ENCODE results near the gene NCAPD2.
A peak's percentile ranks its signal among the peaks of the same experiment; 100 is the strongest.

The NCAPD2 gene

DNA sequence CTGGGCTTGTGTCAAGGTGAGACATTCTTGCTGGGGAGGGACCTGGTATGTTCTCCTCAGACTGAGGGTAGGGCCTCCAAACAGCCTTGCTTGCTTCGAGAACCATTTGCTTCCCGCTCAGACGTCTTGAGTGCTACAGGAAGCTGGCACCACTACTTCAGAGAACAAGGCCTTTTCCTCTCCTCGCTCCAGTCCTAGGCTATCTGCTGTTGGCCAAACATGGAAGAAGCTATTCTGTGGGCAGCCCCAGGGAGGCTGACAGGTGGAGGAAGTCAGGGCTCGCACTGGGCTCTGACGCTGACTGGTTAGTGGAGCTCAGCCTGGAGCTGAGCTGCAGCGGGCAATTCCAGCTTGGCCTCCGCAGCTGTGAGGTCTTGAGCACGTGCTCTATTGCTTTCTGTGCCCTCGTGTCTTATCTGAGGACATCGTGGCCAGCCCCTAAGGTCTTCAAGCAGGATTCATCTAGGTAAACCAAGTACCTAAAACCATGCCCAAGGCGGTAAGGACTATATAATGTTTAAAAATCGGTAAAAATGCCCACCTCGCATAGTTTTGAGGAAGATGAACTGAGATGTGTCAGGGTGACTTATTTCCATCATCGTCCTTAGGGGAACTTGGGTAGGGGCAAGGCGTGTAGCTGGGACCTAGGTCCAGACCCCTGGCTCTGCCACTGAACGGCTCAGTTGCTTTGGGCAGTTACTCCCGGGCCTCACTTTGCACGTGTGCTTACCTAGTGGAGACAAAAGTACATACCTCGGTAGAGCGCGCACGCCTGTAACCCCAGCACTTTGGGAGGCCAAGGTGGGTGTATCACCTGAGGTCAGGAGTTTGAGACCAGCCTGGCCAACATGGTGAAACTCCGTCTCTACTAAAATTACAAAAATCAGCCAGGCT, 44.8 kb downstream of the NCAPD2 start:
- Histone ChIP-seq H3K27me3 (ENCODE audit: insufficient read depth, low read length, poor library complexity) (no peaks in the 10 kb centered on the region), H3K23ac (ENCODE audit: low read length) (no peak overlapping the region), H3K18ac (ENCODE audit: low read length) (no peak overlapping the region), H3K56ac (ENCODE audit: low read length) (no peak overlapping the region), H3K9ac (ENCODE audit: low read length) (no peak overlapping the region), H3K4ac (ENCODE audit: low read depth, low read length) (no peak overlapping the region), H2BK5ac (ENCODE audit: low read length) (no peak overlapping the region), H2AK5ac (ENCODE audit: low read length) (no peak overlapping the region), H3K4me2 (ENCODE audit: low read length) (no peak overlapping the region), H4K8ac (ENCODE audit: low read depth, low read length) (no peak overlapping the region), H2BK15ac (replicated peaks; ENCODE audit: low read depth) (no peak overlapping the region), H2BK120ac (ENCODE audit: low read depth, low read length) (no peak overlapping the region), H3K79me1 (ENCODE audit: low read length) (peaks cover 2% of the 10 kb centered on the region), H3K79me2 (ENCODE audit: control insufficient read depth, insufficient read depth, low read length) (peaks cover 25% of the 10 kb centered on the region), H4K5ac (ENCODE audit: low read length) (no peak overlapping the region), H3K4me3 (ENCODE audit: low read length) (no peak overlapping the region), H3K36me3 (ENCODE audit: control insufficient read depth, insufficient read depth, low read length) (peaks cover 22% of the 10 kb centered on the region), H3K27ac (ENCODE audit: low read depth, low read length) (no peak overlapping the region), H3K4me1 (ENCODE audit: control insufficient read depth, low read depth, low read length) (peaks cover 8% of the 10 kb centered on the region)
- no CpG with 5 or more reads among the region's 24 CpGs for WGBS (ENCODE audit: extremely low coverage, insufficient coverage, low lambda C conversion rate)
- peak; percentile 74 for DNase-seq

DNA sequence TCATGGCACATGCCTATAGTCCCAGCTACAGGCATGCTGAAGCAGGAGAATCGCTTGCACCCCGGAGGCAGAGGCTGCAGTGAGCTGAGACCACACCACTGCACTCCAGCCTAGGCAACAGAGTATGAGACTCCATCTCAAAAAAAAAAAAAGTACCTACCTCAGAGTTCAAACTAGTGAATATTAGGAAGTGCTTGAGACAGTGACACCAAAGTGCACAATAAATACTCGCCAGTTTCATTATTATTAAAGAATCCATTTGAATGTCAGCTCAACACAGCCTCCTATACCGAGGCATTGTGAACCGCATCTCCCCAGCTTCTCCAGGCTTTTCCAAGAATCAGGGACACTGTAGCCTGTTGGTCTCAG, 45.4 kb downstream of the NCAPD2 start:
- no peak overlapping the region for H2AK5ac ChIP-seq (ENCODE audit: low read length)
- DNase-seq, result peak; percentile 11
- H3K4ac ChIP-seq (ENCODE audit: low read depth, low read length), result no peak overlapping the region
- no CpG with 5 or more reads among the region's 5 CpGs for WGBS (ENCODE audit: extremely low coverage, insufficient coverage, low lambda C conversion rate)
- peaks cover 8% of the 10 kb centered on the region for H3K4me1 ChIP-seq (ENCODE audit: control insufficient read depth, low read depth, low read length)
- H3K79me2 ChIP-seq (ENCODE audit: control insufficient read depth, insufficient read depth, low read length), result peaks cover 25% of the 10 kb centered on the region
- no peak overlapping the region for H2BK5ac ChIP-seq (ENCODE audit: low read length)
- H3K4me3 ChIP-seq (ENCODE audit: low read length), result no peak overlapping the region
- H4K8ac ChIP-seq (ENCODE audit: low read depth, low read length), result no peak overlapping the region
- H4K5ac ChIP-seq (ENCODE audit: low read length), result no peak overlapping the region
- no peak overlapping the region for H3K9ac ChIP-seq (ENCODE audit: low read length)
- H3K27me3 ChIP-seq (ENCODE audit: insufficient read depth, low read length, poor library complexity), result no peaks in the 10 kb centered on the region
- no peak overlapping the region for H3K27ac ChIP-seq (ENCODE audit: low read depth, low read length)
- H3K4me2 ChIP-seq (ENCODE audit: low read length), result no peak overlapping the region
- no peak overlapping the region for H3K18ac ChIP-seq (ENCODE audit: low read length)
- H3K36me3 ChIP-seq (ENCODE audit: control insufficient read depth, insufficient read depth, low read length), result peaks cover 22% of the 10 kb centered on the region
- peaks cover 2% of the 10 kb centered on the region for H3K79me1 ChIP-seq (ENCODE audit: low read length)
- H2BK120ac ChIP-seq (ENCODE audit: low read depth, low read length), result no peak overlapping the region
- H3K23ac ChIP-seq (ENCODE audit: low read length), result no peak overlapping the region
- H3K56ac ChIP-seq (ENCODE audit: low read length), result no peak overlapping the region
- H2BK15ac ChIP-seq (replicated peaks; ENCODE audit: low read depth), result no peak overlapping the region

DNA sequence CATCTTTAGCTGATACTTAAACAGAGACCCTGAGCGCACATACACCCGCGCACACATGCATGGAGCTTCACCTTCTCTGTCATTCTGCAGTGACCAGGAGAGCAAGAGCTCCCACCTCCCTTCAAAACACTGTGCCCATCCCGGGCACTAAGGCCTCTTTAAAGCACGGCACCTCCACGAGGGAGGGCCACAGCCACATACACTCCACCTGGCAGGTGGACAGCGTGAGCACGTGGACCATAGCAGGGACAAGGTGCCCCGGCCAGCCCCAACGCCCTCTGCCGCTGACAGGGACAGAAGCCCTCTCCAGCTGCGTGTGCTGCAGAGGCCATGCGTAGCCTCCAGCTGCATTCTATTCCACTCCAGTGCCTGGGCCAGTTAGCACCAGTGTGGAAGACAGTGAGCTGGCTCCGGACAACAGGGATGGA, 45.8 kb downstream of the NCAPD2 start:
- peak overlapping the region; percentile 68 for H3K56ac ChIP-seq (ENCODE audit: low read length)
- DNase-seq, result peak; percentile 38
- no peak overlapping the region for H4K5ac ChIP-seq (ENCODE audit: low read length)
- H3K27me3 ChIP-seq (ENCODE audit: insufficient read depth, low read length, poor library complexity), result no peaks in the 10 kb centered on the region
- H2AK5ac ChIP-seq (ENCODE audit: low read length), result no peak overlapping the region
- peaks cover 22% of the 10 kb centered on the region for H3K36me3 ChIP-seq (ENCODE audit: control insufficient read depth, insufficient read depth, low read length)
- no peak overlapping the region for H2BK120ac ChIP-seq (ENCODE audit: low read depth, low read length)
- H3K4me2 ChIP-seq (ENCODE audit: low read length), result no peak overlapping the region
- H3K27ac ChIP-seq (ENCODE audit: low read depth, low read length), result no peak overlapping the region
- H3K18ac ChIP-seq (ENCODE audit: low read length), result no peak overlapping the region
- no peak overlapping the region for H2BK15ac ChIP-seq (replicated peaks; ENCODE audit: low read depth)
- peaks cover 21% of the 10 kb centered on the region for H3K79me2 ChIP-seq (ENCODE audit: control insufficient read depth, insufficient read depth, low read length)
- H3K23ac ChIP-seq (ENCODE audit: low read length), result no peak overlapping the region
- peak overlapping the region; percentile 50 for H3K9ac ChIP-seq (ENCODE audit: low read length)
- peaks cover 2% of the 10 kb centered on the region for H3K79me1 ChIP-seq (ENCODE audit: low read length)
- H3K4ac ChIP-seq (ENCODE audit: low read depth, low read length), result no peak overlapping the region
- no peak overlapping the region for H2BK5ac ChIP-seq (ENCODE audit: low read length)
- no peak overlapping the region for H3K4me3 ChIP-seq (ENCODE audit: low read length)
- H3K4me1 ChIP-seq (ENCODE audit: control insufficient read depth, low read depth, low read length), result peaks cover 8% of the 10 kb centered on the region
- H4K8ac ChIP-seq (ENCODE audit: low read depth, low read length), result no peak overlapping the region
- no CpG with 5 or more reads among the region's 14 CpGs for WGBS (ENCODE audit: extremely low coverage, insufficient coverage, low lambda C conversion rate)

DNA sequence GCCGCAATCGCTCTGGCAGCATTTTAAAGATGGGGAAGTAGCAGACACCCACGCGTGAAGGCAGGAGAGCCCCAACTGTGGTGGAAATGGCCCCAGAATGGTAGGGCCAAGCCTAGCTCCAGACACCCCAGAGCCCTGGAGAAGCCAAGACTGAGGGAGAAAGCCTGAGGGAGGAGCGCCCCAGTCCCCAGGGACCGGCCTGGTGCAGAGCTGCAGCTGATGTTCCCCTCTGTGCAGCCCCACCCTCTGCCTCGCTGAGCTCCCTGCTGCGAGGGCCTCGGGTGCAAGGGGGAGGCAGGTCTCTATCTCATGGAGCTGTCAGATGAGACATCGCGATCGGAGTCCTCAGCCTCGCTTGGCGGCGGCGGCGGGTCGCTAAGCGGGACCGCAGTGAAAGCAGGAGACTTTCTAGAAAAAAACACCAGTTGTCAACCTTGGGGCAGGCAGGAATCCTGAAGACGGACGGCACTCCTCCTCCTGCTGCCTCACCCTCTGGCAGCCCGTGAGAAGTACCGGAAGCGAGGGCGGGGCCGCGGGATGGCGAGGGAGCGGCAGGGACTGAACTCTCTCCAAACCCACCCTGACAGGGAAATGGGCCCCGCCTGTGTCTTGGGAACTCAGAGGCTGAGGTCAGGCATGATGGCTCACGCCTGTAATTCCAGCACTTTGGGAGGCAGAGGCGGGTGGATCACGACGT, 46.4 kb downstream of the NCAPD2 start:
- peak; percentile 97 for DNase-seq
- no peak overlapping the region for H3K4me3 ChIP-seq (ENCODE audit: low read length)
- H2BK15ac ChIP-seq (replicated peaks; ENCODE audit: low read depth), result no peak overlapping the region
- no peak overlapping the region for H3K4me2 ChIP-seq (ENCODE audit: low read length)
- no peak overlapping the region for H3K27ac ChIP-seq (ENCODE audit: low read depth, low read length)
- no peak overlapping the region for H4K8ac ChIP-seq (ENCODE audit: low read depth, low read length)
- no peak overlapping the region for H2AK5ac ChIP-seq (ENCODE audit: low read length)
- peaks cover 15% of the 10 kb centered on the region for H3K79me2 ChIP-seq (ENCODE audit: control insufficient read depth, insufficient read depth, low read length)
- H3K18ac ChIP-seq (ENCODE audit: low read length), result no peak overlapping the region
- peak overlapping the region; percentile 68 for H3K56ac ChIP-seq (ENCODE audit: low read length)
- H3K4ac ChIP-seq (ENCODE audit: low read depth, low read length), result no peak overlapping the region
- H3K79me1 ChIP-seq (ENCODE audit: low read length), result peaks cover 2% of the 10 kb centered on the region
- peaks cover 8% of the 10 kb centered on the region for H3K4me1 ChIP-seq (ENCODE audit: control insufficient read depth, low read depth, low read length)
- H3K27me3 ChIP-seq (ENCODE audit: insufficient read depth, low read length, poor library complexity), result no peaks in the 10 kb centered on the region
- H2BK5ac ChIP-seq (ENCODE audit: low read length), result no peak overlapping the region
- WGBS (ENCODE audit: extremely low coverage, insufficient coverage, low lambda C conversion rate), result no CpG with 5 or more reads among the region's 35 CpGs
- no peak overlapping the region for H3K23ac ChIP-seq (ENCODE audit: low read length)
- no peak overlapping the region for H2BK120ac ChIP-seq (ENCODE audit: low read depth, low read length)
- no peak overlapping the region for H4K5ac ChIP-seq (ENCODE audit: low read length)
- H3K9ac ChIP-seq (ENCODE audit: low read length), result peak overlapping the region; percentile 50
- H3K36me3 ChIP-seq (ENCODE audit: control insufficient read depth, insufficient read depth, low read length), result peaks cover 21% of the 10 kb centered on the region

DNA sequence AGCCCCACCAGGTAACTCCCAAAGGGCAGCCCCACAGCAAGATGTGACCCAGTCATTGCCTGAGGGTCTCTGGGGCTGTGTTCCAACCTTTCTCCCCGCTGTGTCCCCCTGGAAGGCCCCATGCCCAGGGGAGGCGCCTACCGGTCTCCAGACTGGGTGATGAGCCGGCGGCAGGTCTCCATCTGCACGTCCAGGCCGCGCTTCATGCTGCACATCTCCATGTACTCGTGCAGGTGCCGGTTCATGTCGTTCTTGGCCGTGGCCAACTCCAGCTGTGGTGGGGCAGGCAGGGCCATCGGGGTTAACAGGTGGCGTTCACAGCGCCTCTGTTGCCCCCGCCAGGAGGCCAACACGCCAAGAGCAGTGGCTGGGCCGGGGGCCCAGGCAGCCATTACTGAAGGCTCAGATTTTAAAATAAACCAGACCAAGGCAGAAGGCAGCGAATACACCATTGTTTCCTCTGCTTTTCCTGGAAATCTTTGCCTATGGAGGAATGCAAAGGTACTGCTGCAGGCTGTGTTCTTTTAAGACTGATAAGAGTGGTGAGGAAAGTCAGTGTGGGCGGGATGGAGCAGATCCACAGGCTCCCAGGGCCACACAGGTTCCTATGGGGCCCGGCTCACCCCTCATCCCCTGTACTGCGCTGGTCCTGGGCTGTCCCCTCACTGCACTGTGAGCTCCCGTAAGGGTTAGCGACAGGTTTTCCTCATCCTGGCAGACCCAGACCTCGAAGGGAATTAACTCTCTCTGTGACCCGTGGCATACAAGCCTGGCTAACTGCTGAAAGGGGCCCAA, 47.7 kb downstream of the NCAPD2 start:
- no CpG with 5 or more reads among the region's 26 CpGs for WGBS (ENCODE audit: extremely low coverage, insufficient coverage, low lambda C conversion rate)

More for the DNA sequence above, 47.7 kb downstream of the NCAPD2 start:
- H3K79me2 ChIP-seq (ENCODE audit: control insufficient read depth, insufficient read depth, low read length), result peaks cover 2% of the 10 kb centered on the region
- H2BK120ac ChIP-seq (ENCODE audit: low read depth, low read length), result no peak overlapping the region
- H3K4me2 ChIP-seq (ENCODE audit: low read length), result no peak overlapping the region
- H3K27ac ChIP-seq (ENCODE audit: low read depth, low read length), result no peak overlapping the region
- H3K23ac ChIP-seq (ENCODE audit: low read length), result no peak overlapping the region
- no peak overlapping the region for H2BK15ac ChIP-seq (replicated peaks; ENCODE audit: low read depth)
- H3K27me3 ChIP-seq (ENCODE audit: insufficient read depth, low read length, poor library complexity), result no peaks in the 10 kb centered on the region
- no peak overlapping the region for H3K56ac ChIP-seq (ENCODE audit: low read length)
- no peak overlapping the region for H3K9ac ChIP-seq (ENCODE audit: low read length)
- no peak overlapping the region for H3K18ac ChIP-seq (ENCODE audit: low read length)
- H3K36me3 ChIP-seq (ENCODE audit: control insufficient read depth, insufficient read depth, low read length), result peaks cover 14% of the 10 kb centered on the region
- H3K4me1 ChIP-seq (ENCODE audit: control insufficient read depth, low read depth, low read length), result peaks cover 3% of the 10 kb centered on the region
- H4K5ac ChIP-seq (ENCODE audit: low read length), result no peak overlapping the region
- DNase-seq, result peak; percentile 25
- H4K8ac ChIP-seq (ENCODE audit: low read depth, low read length), result no peak overlapping the region
- H3K4ac ChIP-seq (ENCODE audit: low read depth, low read length), result no peak overlapping the region
- H2AK5ac ChIP-seq (ENCODE audit: low read length), result no peak overlapping the region
- peaks cover 1% of the 10 kb centered on the region for H3K79me1 ChIP-seq (ENCODE audit: low read length)
- no peak overlapping the region for H3K4me3 ChIP-seq (ENCODE audit: low read length)
- H2BK5ac ChIP-seq (ENCODE audit: low read length), result no peak overlapping the region

Data from mesendoderm (in vitro differentiated cells).